ENCODE data around the gene HOXC12.

Gene HOXC12

DNA sequence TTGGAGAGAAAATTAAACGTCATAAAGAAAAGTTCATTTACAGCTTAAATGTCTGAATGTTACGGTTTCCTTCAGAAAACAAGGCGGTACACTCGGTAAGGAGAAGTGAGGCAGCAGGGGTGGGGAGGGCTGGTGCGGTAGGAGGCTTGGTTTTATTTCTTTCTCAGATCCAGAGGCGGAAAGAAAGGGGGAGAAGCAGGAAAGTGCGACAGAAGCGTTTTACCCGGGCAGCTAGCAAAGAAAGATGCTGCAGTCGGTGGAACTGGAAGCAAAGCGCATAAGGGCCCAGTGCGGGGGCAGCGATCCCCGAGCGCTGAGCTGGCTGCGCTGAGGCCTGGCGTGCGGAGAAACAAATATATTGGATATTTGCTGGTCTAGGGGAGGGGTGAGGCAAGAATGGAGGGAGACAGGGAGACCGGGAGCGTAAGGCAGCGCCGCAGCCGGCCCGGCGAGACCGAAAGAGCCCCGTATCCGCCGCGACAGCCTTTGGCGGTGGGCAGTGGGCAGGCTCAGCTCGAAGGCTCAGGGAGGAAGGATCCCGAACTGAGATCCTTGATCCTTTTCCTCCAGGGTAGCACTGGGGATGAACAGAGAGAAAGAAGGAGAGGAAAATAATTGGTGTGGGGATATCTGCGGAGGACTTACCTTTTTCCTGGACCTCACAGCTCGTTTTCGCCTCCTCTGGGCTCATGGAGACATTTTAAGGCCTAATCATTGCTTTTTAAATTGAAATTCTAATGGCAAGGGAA lies 11.9 kb downstream of the HOXC12 start:
- Histone ChIP-seq H3K4me3 (ENCODE audit: low read depth, low read length) (no peak overlapping the region), H3K4me1 (ENCODE audit: control insufficient read depth, insufficient read depth, low read length) (peaks cover 70% of the 10 kb centered on the region), H3K27ac (ENCODE audit: extremely low read depth, low read depth, low read length) (peak overlapping the region; percentile 94), H3K9me3 (ENCODE audit: control insufficient read depth, insufficient read depth, low read depth, low read length) (no peaks in the 10 kb centered on the region), H3K36me3 (ENCODE audit: control insufficient read depth in 2 of 2, insufficient read depth in 1 of 2, low read length in 2 of 2) (peaks cover 0 to 7% of the 10 kb centered on the region in 2 experiments; a peak in 1 of 3 replicates)
- CTCF ChIA-PET, result interaction anchor here (0.6 to 0.7 kb wide), 2 partner anchors 12 to 55 kb away, joined by 3 to 4 read pairs; no protein-coding TSS in a partner anchor
- TF ChIP-seq ZNF416 (tag by site-specific recombination; IDR thresholded peaks at IDR 0.05) (no peak), IKZF3 (tag by site-specific recombination; IDR thresholded peaks at IDR 0.05) (0 out of 2 replicates have a peak, but pooled peaks have one; percentile 6)
- POLR2A ChIA-PET, result interaction anchor here (0.8 kb wide), 1 partner anchor 10 kb away, joined by 3 read pairs; no protein-coding TSS in a partner anchor

DNA sequence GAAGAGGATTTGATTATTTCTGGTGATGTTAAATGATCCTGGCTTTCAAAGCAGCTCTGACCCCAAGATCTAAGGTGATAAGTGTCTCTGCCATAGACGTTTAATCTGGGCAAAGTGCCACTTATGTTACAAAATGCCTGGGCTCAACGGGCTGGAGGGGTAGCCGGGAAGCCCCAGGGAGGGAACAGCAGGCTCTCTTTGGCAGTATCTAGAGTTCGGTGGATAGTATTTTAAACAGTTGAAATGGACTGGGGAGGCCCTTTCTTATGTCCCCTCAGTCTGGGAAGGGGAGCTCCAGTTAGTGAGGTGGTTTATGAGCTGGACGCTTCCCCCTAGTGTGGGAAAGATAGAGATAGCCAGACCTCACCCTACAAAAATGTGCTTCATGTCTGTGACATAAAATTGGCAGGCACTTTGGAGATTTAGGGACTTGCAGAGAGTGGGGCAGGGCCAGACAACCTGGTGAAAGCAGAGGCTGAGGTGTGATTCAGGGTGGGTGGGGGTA lies 12.8 kb downstream of the HOXC12 start:
- no peaks in the 10 kb centered on the region for H3K36me3 ChIP-seq (ENCODE audit: control insufficient read depth in 2 of 2, insufficient read depth in 1 of 2, low read length in 2 of 2)
- H3K9me3 ChIP-seq (ENCODE audit: control insufficient read depth, insufficient read depth, low read depth, low read length), result no peaks in the 10 kb centered on the region
- no peak for TF ChIP-seq ZNF2 (tag by site-specific recombination; IDR thresholded peaks at IDR 0.05)
- TF ChIP-seq SP7 (tag by site-specific recombination; IDR thresholded peaks at IDR 0.05), result 0 out of 2 replicates have a peak, but pooled peaks have one; percentile 18
- TF ChIP-seq, protein P1, sequence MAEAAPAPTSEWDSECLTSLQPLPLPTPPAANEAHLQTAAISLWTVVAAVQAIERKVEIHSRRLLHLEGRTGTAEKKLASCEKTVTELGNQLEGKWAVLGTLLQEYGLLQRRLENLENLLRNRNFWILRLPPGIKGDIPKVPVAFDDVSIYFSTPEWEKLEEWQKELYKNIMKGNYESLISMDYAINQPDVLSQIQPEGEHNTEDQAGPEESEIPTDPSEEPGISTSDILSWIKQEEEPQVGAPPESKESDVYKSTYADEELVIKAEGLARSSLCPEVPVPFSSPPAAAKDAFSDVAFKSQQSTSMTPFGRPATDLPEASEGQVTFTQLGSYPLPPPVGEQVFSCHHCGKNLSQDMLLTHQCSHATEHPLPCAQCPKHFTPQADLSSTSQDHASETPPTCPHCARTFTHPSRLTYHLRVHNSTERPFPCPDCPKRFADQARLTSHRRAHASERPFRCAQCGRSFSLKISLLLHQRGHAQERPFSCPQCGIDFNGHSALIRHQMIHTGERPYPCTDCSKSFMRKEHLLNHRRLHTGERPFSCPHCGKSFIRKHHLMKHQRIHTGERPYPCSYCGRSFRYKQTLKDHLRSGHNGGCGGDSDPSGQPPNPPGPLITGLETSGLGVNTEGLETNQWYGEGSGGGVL (tag by site-specific recombination; IDR thresholded peaks at IDR 0.05), result peak; percentile 58; the same call in 1 of the 2 replicates
- TF ChIP-seq, protein P2, sequence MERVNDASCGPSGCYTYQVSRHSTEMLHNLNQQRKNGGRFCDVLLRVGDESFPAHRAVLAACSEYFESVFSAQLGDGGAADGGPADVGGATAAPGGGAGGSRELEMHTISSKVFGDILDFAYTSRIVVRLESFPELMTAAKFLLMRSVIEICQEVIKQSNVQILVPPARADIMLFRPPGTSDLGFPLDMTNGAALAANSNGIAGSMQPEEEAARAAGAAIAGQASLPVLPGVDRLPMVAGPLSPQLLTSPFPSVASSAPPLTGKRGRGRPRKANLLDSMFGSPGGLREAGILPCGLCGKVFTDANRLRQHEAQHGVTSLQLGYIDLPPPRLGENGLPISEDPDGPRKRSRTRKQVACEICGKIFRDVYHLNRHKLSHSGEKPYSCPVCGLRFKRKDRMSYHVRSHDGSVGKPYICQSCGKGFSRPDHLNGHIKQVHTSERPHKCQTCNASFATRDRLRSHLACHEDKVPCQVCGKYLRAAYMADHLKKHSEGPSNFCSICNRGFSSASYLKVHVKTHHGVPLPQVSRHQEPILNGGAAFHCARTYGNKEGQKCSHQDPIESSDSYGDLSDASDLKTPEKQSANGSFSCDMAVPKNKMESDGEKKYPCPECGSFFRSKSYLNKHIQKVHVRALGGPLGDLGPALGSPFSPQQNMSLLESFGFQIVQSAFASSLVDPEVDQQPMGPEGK (tag by site-specific recombination; IDR thresholded peaks at IDR 0.05), result peak; percentile 57
- peak; percentile 29 for TF ChIP-seq ZBTB8A (tag by site-specific recombination; IDR thresholded peaks at IDR 0.05)
- TF ChIP-seq ZNF529 (tag by site-specific recombination; IDR thresholded peaks at IDR 0.05; ENCODE audit: insufficient replicate concordance), result no peak
- TF ChIP-seq KLF10 (tag by site-specific recombination; IDR thresholded peaks at IDR 0.05), result no peak
- 0 out of 2 replicates have a peak, but pooled peaks have one; percentile 50 for TF ChIP-seq ZNF660 (tag by site-specific recombination; IDR thresholded peaks at IDR 0.05)
- peak; percentile 51; the same call in 1 of the 2 replicates for TF ChIP-seq ZNF391 (tag by site-specific recombination; IDR thresholded peaks at IDR 0.05; ENCODE audit: borderline replicate concordance, low read depth)
- TF ChIP-seq ZIC2 (tag by site-specific recombination; IDR thresholded peaks at IDR 0.05), result peak; percentile 48; the same call in 1 of the 2 replicates
- TF ChIP-seq ZNF341 (tag by site-specific recombination; IDR thresholded peaks at IDR 0.05; ENCODE audit: low read depth), result peak; percentile 69
- TF ChIP-seq, protein P3, sequence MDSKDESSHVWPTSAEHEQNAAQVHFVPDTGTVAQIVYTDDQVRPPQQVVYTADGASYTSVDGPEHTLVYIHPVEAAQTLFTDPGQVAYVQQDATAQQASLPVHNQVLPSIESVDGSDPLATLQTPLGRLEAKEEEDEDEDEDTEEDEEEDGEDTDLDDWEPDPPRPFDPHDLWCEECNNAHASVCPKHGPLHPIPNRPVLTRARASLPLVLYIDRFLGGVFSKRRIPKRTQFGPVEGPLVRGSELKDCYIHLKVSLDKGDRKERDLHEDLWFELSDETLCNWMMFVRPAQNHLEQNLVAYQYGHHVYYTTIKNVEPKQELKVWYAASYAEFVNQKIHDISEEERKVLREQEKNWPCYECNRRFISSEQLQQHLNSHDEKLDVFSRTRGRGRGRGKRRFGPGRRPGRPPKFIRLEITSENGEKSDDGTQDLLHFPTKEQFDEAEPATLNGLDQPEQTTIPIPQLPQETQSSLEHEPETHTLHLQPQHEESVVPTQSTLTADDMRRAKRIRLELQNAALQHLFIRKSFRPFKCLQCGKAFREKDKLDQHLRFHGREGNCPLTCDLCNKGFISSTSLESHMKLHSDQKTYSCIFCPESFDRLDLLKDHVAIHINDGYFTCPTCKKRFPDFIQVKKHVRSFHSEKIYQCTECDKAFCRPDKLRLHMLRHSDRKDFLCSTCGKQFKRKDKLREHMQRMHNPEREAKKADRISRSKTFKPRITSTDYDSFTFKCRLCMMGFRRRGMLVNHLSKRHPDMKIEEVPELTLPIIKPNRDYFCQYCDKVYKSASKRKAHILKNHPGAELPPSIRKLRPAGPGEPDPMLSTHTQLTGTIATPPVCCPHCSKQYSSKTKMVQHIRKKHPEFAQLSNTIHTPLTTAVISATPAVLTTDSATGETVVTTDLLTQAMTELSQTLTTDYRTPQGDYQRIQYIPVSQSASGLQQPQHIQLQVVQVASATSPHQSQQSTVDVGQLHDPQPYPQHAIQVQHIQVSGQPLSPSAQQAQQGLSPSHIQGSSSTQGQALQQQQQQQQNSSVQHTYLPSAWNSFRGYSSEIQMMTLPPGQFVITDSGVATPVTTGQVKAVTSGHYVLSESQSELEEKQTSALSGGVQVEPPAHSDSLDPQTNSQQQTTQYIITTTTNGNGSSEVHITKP (tag by site-specific recombination; IDR thresholded peaks at IDR 0.05), result peak; percentile 83
- TF ChIP-seq ZBTB48 (tag by site-specific recombination; IDR thresholded peaks at IDR 0.05), result peak; percentile 50; the same call in 1 of the 2 replicates
- H3K4me1 ChIP-seq (ENCODE audit: control insufficient read depth, insufficient read depth, low read length), result peaks cover 80% of the 10 kb centered on the region
- CTCF ChIA-PET, result interaction anchor here (0.9 to 1.1 kb wide), 2 partner anchors 21 to 40 kb away, joined by 3 read pairs; no protein-coding TSS in a partner anchor
- H3K27ac ChIP-seq (ENCODE audit: extremely low read depth, low read depth, low read length), result peak overlapping the region; percentile 94
- POLR2A ChIA-PET, result interaction anchor here (0.7 to 0.8 kb wide), 2 partner anchors 9 to 186 kb away, joined by 3 read pairs; no protein-coding TSS in a partner anchor
- no peak overlapping the region for H3K4me3 ChIP-seq (ENCODE audit: low read depth, low read length)

Measured in HEK293 (cell line).